Activated naive CD4-positive, alpha-beta T cell treated with anti-CD3 and anti-CD28 coated beads, Interleukin-2, amount 50 U/mL, for 72 hours (primary cell): ENCODE measurements around the gene SESN2. TPM values are rescaled to one million over a fixed set of nuclear protein-coding genes. Genes with fewer than 3 reads are reported as not detected.

ENCODE experiments used
- ATAC-seq, 2 donors: fragments of 150-1000 bp; cut with Tn5 transposase; 2 replicates each; pipeline ENCODE4 v1.10.0; 2021; ENCODE audit warnings: mild to moderate bottlenecking in 2 of 2, moderate library complexity in 2 of 2
- DNase-seq, 2 donors: peaks; one replicate each; pipeline ENCODE4 v3.0.0; 2021 to 2022; ENCODE audit warnings: low spot score in 2 of 2
- H3K27ac Mint-ChIP-seq, 2 donors: one replicate each; pipeline ENCODE4 v1.8.0; 2022; ENCODE audit warnings: mild to moderate bottlenecking in 2 of 2, mixed read lengths in 2 of 2
- H3K36me3 Mint-ChIP-seq, 2 donors: one replicate each; pipeline ENCODE4 v1.8.0; 2022; ENCODE audit warnings: mixed read lengths in 2 of 2
- H3K9me3 Mint-ChIP-seq, 2 donors: one replicate each; pipeline ENCODE4 v1.8.0; 2022; ENCODE audit warnings: mixed read lengths in 2 of 2
- total RNA-seq, 2 donors: library from RNA; stranded (reverse); gene quantifications; one replicate each; pipeline ENCODE4 v1.2.3, GENCODE V29; 2022

Gene SESN2, protein sequence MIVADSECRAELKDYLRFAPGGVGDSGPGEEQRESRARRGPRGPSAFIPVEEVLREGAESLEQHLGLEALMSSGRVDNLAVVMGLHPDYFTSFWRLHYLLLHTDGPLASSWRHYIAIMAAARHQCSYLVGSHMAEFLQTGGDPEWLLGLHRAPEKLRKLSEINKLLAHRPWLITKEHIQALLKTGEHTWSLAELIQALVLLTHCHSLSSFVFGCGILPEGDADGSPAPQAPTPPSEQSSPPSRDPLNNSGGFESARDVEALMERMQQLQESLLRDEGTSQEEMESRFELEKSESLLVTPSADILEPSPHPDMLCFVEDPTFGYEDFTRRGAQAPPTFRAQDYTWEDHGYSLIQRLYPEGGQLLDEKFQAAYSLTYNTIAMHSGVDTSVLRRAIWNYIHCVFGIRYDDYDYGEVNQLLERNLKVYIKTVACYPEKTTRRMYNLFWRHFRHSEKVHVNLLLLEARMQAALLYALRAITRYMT
- total RNA-seq, result 10 to 100 TPM; 16.7 to 38.7 TPM

- Mint-ChIP-seq H3K36me3 (peaks cover 8 to 15% of the 10 kb centered on the region in 2 donors), H3K9me3 (peaks cover 3 to 4% of the 10 kb centered on the region in 2 donors), H3K27ac (peak within 1 kb of the TSS; percentile 98 to 99)
- peak; percentile 91 to 96 for ATAC-seq
- peak; percentile 99 to 100 for DNase-seq
Measured at GRCh38 chr1:28259252-28259933, at the start of gene SESN2. Gene SESN2 (plus strand): TSS chr1:28259518. CDS start chr1:28259848, 330 bp downstream.

DNA sequence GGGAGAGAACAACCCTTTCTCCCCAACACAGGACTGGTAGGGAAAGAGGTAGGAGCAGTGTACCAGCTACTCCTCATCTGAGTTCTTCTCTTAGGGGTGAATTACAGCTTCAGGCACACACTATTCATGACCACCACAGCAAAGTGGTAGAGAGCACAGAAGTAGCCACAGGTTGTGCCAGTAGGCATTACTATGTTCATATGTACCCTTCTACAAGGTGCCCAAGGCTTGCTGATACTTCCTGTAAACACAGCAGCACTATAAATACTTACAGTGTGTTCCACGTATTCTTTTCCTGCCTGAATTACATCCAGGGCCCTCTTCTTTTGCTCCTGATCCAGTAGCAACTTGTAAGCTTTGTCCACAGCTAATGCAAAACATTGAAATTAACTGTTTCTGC, 49.6 kb upstream of the SESN2 start:
- no peak for DNase-seq
- H3K36me3 Mint-ChIP-seq, result peaks cover 5 to 6% of the 10 kb centered on the region in 2 donors
- no peak for ATAC-seq
- no peaks in the 10 kb centered on the region for H3K9me3 Mint-ChIP-seq
- no peak overlapping the region for H3K27ac Mint-ChIP-seq

DNA sequence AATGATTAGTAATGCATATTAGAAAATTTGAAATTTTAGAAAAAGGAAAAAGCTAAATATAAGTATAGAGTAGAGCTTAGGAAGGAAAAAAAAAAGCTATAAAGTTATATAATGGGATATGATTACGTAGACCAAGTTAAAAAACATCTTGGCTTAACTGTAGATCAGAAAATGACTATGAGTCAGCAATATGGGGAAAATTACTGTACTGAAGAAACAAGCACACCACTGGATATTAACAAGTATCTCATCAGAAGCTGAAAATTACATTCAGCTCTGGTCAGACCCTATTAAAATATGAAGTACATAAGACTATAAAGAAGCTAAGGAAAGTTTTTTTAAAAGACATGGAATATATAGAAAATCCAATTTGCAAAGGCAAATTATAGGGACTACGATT, 46.0 kb upstream of the SESN2 start:
- DNase-seq (no peak), ATAC-seq (no peak)
- H3K27ac Mint-ChIP-seq, result no peak overlapping the region
- peaks cover 5% of the 10 kb centered on the region in 2 donors for H3K36me3 Mint-ChIP-seq
- no peaks in the 10 kb centered on the region for H3K9me3 Mint-ChIP-seq

GRCh38 chr1:28229089-28229488, 30.2 kb upstream of the SESN2 start:
- peaks cover 11 to 15% of the 10 kb centered on the region in 2 donors for H3K36me3 Mint-ChIP-seq
- H3K27ac Mint-ChIP-seq, result no peak overlapping the region
- ATAC-seq (no peak), DNase-seq (no peak)
- no peaks in the 10 kb centered on the region for H3K9me3 Mint-ChIP-seq

DNA sequence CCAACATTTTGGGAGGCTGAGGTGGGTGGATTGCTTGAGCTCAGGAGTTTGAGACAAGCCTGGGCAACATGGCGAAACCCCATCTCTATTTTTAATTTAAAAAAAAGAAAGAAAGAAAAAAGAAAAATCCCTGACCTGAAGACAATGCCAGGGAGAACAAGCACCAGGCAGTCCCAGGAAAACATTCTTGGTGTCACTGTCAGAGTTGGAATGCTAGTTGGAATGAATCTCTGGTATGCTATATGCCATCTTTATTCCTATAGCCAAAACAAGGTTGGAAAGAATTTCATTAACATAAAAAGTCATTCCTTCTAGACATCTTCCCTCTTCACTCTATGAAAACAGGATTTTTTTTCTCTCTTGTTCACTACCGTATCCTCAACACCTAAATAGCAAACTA, 29.3 kb upstream of the SESN2 start:
- ATAC-seq (no peak), DNase-seq (no peak)
- H3K9me3 Mint-ChIP-seq, result no peaks in the 10 kb centered on the region
- no peak overlapping the region for H3K27ac Mint-ChIP-seq
- H3K36me3 Mint-ChIP-seq, result peaks cover 11 to 15% of the 10 kb centered on the region in 2 donors

- ATAC-seq, result peak; percentile 68 to 76
- Mint-ChIP-seq H3K36me3 (peaks cover 11 to 15% of the 10 kb centered on the region in 2 donors), H3K27ac (peak within 1 kb of the TSS; percentile 95 to 100), H3K9me3 (no peaks in the 10 kb centered on the region)
- peak; percentile 90 to 93 for DNase-seq
Measured at GRCh38 chr1:28232558-28233263, 26.6 kb upstream of the SESN2 start, which contains the start of gene DNAJC8. Gene DNAJC8 (minus strand): TSS chr1:28233029. CDS start chr1:28232998, 31 bp downstream.

DNA sequence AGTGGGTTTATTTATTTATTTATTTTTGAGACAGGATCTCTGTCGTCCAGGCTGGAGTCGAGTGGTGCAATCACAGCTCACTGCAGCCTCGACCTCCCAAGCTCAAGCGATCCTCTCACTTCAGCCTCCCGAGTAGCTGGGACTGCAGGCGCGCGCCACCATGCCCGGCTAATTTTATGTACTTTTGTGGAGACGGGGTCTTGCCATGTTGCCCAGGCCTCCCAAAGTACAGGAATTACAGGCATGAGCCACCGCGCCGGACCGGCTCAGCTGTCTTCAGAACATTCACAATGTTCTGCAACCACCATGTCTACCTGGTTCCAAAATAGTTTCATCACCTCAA, 26.1 kb upstream of the SESN2 start:
- Mint-ChIP-seq H3K9me3 (no peaks in the 10 kb centered on the region), H3K27ac (peak overlapping the region; percentile 44 to 95), H3K36me3 (peaks cover 11 to 14% of the 10 kb centered on the region in 2 donors)
- no peak for DNase-seq
- no peak for ATAC-seq

GRCh38 chr1:28235755-28236655, 23.3 kb upstream of the SESN2 start, which contains the start of gene ATP5IF1:
Gene ATP5IF1 (plus strand): TSS chr1:28236124. CDS start chr1:28236184, 60 bp downstream.
- no peaks in the 10 kb centered on the region for H3K9me3 Mint-ChIP-seq
- no peak within 1 kb of the TSS for H3K27ac Mint-ChIP-seq
- peak; percentile 89 to 96 for DNase-seq
- peak; percentile 96 to 97 for ATAC-seq
- H3K36me3 Mint-ChIP-seq, result peaks cover 6 to 11% of the 10 kb centered on the region in 2 donors

DNA sequence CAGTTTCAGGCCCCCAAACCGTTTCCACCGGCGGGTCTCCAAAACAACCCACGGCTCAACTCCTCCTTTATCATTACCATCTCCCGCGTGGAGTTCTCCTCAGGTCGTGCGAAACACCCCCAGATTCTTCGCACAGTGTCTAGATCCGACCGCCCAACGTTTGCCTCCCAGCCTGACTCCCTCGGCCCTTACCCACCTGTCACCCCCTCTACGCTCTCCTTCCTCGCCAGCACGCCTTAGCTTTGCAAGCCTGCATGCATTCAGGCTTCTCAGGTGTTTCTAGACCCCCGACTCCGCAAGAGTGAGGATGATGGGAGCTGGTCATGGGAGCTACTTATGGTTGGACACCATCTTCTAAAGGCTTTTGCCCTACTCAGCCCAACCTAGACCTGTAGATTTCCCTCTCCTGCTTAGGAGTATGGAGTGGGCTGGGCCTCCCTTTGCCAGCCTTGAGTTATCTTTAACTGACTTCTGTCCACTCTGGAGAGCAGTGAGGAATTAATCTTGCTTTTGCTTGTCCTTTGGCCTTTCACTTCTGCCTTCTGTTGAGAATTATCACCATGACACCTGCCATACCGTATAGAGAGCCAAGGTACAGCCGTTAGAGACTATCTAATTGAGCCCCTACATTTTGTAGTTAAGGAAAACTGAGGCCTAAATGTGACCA, 22.5 kb upstream of the SESN2 start:
- Mint-ChIP-seq H3K36me3 (peaks cover 6 to 11% of the 10 kb centered on the region in 2 donors), H3K9me3 (no peaks in the 10 kb centered on the region), H3K27ac (no peak overlapping the region)
- DNase-seq (no peak), ATAC-seq (no peak)

DNA sequence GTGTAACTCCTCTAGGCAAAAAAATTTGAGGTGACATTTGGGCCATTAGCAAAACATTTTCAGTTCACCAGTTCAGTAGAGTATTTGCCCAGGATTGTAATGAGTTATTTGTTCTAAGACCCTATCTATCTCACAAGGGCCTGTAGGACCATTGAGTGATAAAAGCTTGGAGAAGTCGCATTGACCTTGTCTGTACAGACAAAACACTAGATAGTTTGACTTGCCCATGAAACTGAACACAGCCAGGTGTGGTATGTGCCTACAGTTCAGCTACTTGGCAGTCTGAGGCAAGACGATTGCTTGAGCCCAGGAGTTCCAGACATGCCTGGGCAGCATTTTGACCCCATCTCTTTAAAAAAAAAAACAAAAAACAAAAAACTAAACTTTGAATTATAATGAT, 20.3 kb upstream of the SESN2 start:
- no peak for DNase-seq
- H3K9me3 Mint-ChIP-seq, result no peaks in the 10 kb centered on the region
- no peak for ATAC-seq
- no peak overlapping the region for H3K27ac Mint-ChIP-seq
- no peaks in the 10 kb centered on the region for H3K36me3 Mint-ChIP-seq

DNA sequence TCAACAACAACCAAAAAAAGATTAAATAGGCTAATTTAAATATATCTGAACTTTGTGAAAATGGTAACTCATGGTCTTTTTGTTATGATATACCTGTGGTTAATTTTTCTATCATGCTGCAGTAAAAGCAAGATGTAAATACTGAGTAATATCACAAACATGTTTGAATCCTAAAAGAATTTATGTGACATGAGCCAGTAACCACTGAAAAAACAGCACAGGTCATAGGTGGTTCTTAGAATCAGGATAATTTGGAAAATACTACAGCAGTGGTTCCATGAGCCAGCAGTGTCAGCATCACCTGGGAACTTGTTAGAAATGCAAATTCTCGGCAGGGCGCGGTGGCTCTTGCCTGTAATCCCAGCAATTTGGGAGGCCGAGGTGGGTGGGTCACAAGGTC, 19.3 kb upstream of the SESN2 start:
- no peaks in the 10 kb centered on the region for H3K9me3 Mint-ChIP-seq
- ATAC-seq (no peak), DNase-seq (no peak)
- H3K36me3 Mint-ChIP-seq, result no peaks in the 10 kb centered on the region
- H3K27ac Mint-ChIP-seq, result peak overlapping the region in 1 of 2 donors; percentile 47

DNA sequence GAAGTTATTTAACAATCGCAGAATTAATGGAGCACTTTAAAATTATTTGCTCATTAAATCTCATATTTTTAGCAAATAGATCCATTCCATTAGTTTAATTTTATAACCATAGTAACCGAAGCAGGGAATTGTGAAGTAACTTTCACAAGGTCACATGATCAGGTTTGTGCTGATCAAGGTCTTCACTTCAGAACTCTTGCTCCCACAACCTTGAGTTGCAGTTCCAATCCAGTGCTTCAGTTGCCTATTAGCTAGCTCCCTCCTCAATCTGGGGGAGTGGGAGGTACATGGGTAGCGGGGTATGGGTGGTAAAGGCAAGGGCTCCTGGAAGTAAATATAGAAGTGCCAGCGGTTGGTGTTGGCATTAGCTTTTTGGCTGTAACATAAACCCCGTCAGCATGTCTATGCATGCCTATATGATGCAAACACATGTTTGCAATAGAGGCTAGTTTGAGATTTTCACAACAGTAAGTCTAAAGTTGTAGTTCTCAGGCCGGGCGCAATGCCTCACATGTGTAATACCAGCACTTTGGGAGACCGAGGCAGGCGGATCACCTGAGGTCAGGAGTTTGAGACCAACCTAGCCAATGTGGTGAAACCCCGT, 17.6 kb upstream of the SESN2 start:
- no peak for ATAC-seq
- Mint-ChIP-seq H3K27ac (no peak overlapping the region), H3K36me3 (peaks cover 0 to 5% of the 10 kb centered on the region in 2 donors), H3K9me3 (no peaks in the 10 kb centered on the region)
- DNase-seq, result no peak

- ATAC-seq, result no peak
- Mint-ChIP-seq H3K27ac (peak overlapping the region; percentile 8 to 85), H3K9me3 (no peaks in the 10 kb centered on the region), H3K36me3 (peaks cover 0 to 6% of the 10 kb centered on the region in 2 donors)
- no peak for DNase-seq
Measured at GRCh38 chr1:28243685-28244311, 15.5 kb upstream of the SESN2 start.

- no peak for ATAC-seq
- H3K36me3 Mint-ChIP-seq, result peaks cover 0 to 6% of the 10 kb centered on the region in 2 donors
- peak overlapping the region; percentile 8 to 74 for H3K27ac Mint-ChIP-seq
- DNase-seq, result no peak
- no peaks in the 10 kb centered on the region for H3K9me3 Mint-ChIP-seq
Measured at GRCh38 chr1:28244549-28245251, 14.6 kb upstream of the SESN2 start.
